ENCODE data around the gene SYNE1. TPM values are rescaled to one million over a fixed set of nuclear protein-coding genes. Genes with fewer than 3 reads are reported as not detected.

Gene SYNE1
- polyA plus RNA-seq, 1 experiment, result 35.7 TPM

DNA sequence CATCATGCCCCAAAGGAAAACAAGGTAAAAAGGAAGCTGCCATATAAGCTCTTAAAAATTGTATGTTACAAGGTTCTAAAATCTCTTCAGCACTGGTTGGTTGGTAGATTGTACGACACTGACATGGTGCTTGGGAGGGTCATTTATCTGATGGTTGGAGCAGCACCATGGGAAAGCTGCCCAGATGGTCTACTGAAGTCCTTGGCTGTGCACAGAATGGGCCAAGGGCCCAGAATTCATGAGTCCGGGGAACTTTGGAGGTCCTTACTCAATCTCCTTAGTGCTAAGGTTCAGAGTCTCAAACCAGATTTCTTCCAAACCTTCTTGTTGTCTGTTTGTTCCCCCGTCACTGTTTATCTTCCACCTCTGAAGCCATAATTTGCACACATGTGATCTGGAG lies 515.3 kb downstream of the SYNE1 start:
- H3K9me3 ChIP-seq (ENCODE audit: control insufficient read depth, insufficient read depth, low read length), result no peaks in the 10 kb centered on the region
- no peak for TF ChIP-seq CTCF (IDR thresholded peaks at IDR 0.05; ENCODE audit: low read depth, low read length)
- no peak for DNase-seq (ENCODE audit: low read depth, low spot score)
- no peak overlapping the region for H3K4me3 ChIP-seq (ENCODE audit: low read depth, low read length)
- no peaks in the 10 kb centered on the region for H3K27me3 ChIP-seq (ENCODE audit: control insufficient read depth, insufficient read depth, low read length)
- ChIA-PET CTCF (interaction anchor here (0.6 to 1.9 kb wide), 5 partner anchors 9 to 446 kb away, joined by 3 to 5 read pairs (median 4); no protein-coding TSS in a partner anchor), POLR2A (no interaction called here)
- H3K27ac ChIP-seq (ENCODE audit: low read depth, low read length), result no peak overlapping the region

DNA sequence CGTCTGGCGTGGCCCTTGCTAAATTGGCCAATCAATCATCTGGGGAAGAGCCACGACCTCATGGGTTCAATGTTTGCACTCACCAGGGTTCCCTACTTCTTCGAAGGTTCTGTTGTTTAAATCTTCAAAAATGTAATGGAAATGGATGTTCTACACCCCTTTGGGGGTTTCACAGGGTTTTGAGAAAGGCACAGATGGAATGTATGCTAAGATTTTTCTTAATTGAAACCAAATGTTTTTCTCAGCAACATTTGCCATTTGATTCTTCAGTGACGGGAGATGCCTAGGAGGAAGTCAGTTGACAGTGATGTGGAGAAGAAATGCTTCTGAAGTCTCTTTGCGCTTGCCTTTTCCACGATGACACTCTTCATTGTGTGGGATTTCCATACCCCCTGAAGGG lies 517.3 kb downstream of the SYNE1 start:
- no peaks in the 10 kb centered on the region for H3K27me3 ChIP-seq (ENCODE audit: control insufficient read depth, insufficient read depth, low read length)
- TF ChIP-seq CTCF (IDR thresholded peaks at IDR 0.05; ENCODE audit: low read depth, low read length), result no peak
- POLR2A ChIA-PET, result no interaction called here
- H3K4me3 ChIP-seq (ENCODE audit: low read depth, low read length), result no peak overlapping the region
- no peak for DNase-seq (ENCODE audit: low read depth, low spot score)
- no peaks in the 10 kb centered on the region for H3K9me3 ChIP-seq (ENCODE audit: control insufficient read depth, insufficient read depth, low read length)
- no peak overlapping the region for H3K27ac ChIP-seq (ENCODE audit: low read depth, low read length)
- CTCF ChIA-PET, result interaction anchor here (1.5 kb wide), 1 partner anchor 354 kb away, joined by 11 read pairs; no protein-coding TSS in a partner anchor

- Histone ChIP-seq H3K9me3 (ENCODE audit: control insufficient read depth, insufficient read depth, low read length) (no peaks in the 10 kb centered on the region), H3K27me3 (ENCODE audit: control insufficient read depth, insufficient read depth, low read length) (no peaks in the 10 kb centered on the region), H3K27ac (ENCODE audit: low read depth, low read length) (no peak overlapping the region), H3K4me3 (ENCODE audit: low read depth, low read length) (no peak overlapping the region)
- POLR2A ChIA-PET, result no interaction called here
- no peak for DNase-seq (ENCODE audit: low read depth, low spot score)
- no peak for TF ChIP-seq CTCF (IDR thresholded peaks at IDR 0.05; ENCODE audit: low read depth, low read length)
- CTCF ChIA-PET, result interaction anchor here (1.5 kb wide), 1 partner anchor 353 kb away, joined by 11 read pairs; no protein-coding TSS in a partner anchor
Observed at GRCh38 chr6:152118678-152119077, 518.5 kb downstream of the SYNE1 start.

- DNase-seq (ENCODE audit: low read depth, low spot score), result no peak
- no peak overlapping the region for H3K4me3 ChIP-seq (ENCODE audit: low read depth, low read length)
- POLR2A ChIA-PET, result no interaction called here
- TF ChIP-seq CTCF (IDR thresholded peaks at IDR 0.05; ENCODE audit: low read depth, low read length), result no peak
- H3K27ac ChIP-seq (ENCODE audit: low read depth, low read length), result no peak overlapping the region
- H3K9me3 ChIP-seq (ENCODE audit: control insufficient read depth, insufficient read depth, low read length), result no peaks in the 10 kb centered on the region
- CTCF ChIA-PET, result no interaction called here
- H3K27me3 ChIP-seq (ENCODE audit: control insufficient read depth, insufficient read depth, low read length), result no peaks in the 10 kb centered on the region
Observed at GRCh38 chr6:152118224-152118623, 518.9 kb downstream of the SYNE1 start.

- POLR2A ChIA-PET, result no interaction called here
- H3K4me3 ChIP-seq (ENCODE audit: low read depth, low read length), result no peak overlapping the region
- no peaks in the 10 kb centered on the region for H3K9me3 ChIP-seq (ENCODE audit: control insufficient read depth, insufficient read depth, low read length)
- TF ChIP-seq CTCF (IDR thresholded peaks at IDR 0.05; ENCODE audit: low read depth, low read length), result no peak
- no peak for DNase-seq (ENCODE audit: low read depth, low spot score)
- CTCF ChIA-PET, result interaction anchor here (0.8 kb wide), 1 partner anchor 352 kb away, joined by 3 read pairs; no protein-coding TSS in a partner anchor
- no peaks in the 10 kb centered on the region for H3K27me3 ChIP-seq (ENCODE audit: control insufficient read depth, insufficient read depth, low read length)
- no peak overlapping the region for H3K27ac ChIP-seq (ENCODE audit: low read depth, low read length)
Observed at GRCh38 chr6:152117156-152118133, 519.7 kb downstream of the SYNE1 start.
